Pancreas (tissue), 10 donors: ENCODE data around the gene HOXA9. TPM values are rescaled to one million over a fixed set of nuclear protein-coding genes. Genes with fewer than 3 reads are reported as not detected.

Source experiments
- ATAC-seq, 4 donors: fragments of 200-7000 bp; cut with Tn5 transposase; one replicate each; pipeline versions ENCODE4 v1.8.0 to v1.9.1; 2020; ENCODE audit warnings: mild to moderate bottlenecking in 4 of 4, moderate library complexity in 4 of 4
- DNase-seq, 6 donors: peaks; one replicate each; pipeline ENCODE4 v3.0.0-alpha.2; 2020
- FAIRE-seq: peaks from 2 replicates; lab custom pipeline; 2012; peaks lifted over from hg19 to GRCh38; lab: Jason Lieb, UNC
- H3K27ac ChIP-seq, 4 donors: fragments of 200-600 bp; sonication (generic); 1 replicate in 3 of 4; 2 replicates in 1 of 4; pipeline versions ENCODE4 v1.5.0 to v1.8.0; 2020
- H3K27me3 ChIP-seq, 4 donors: fragments of 200-600 bp; one replicate each; pipeline ENCODE4 v1.8.0; 2021
- H3K36me3 ChIP-seq, 3 donors: fragments of 200-600 bp; sonication (generic) in 1 of 3; one replicate each; pipeline versions ENCODE4 v1.5.0 to v1.8.0; 2020 to 2021
- H3K4me1 ChIP-seq, 3 donors: fragments of 200-600 bp; one replicate each; pipeline ENCODE4 v1.8.0; 2021
- H3K4me3 ChIP-seq, 4 donors: fragments of 200-600 bp; sonication (generic) in 2 of 4; one replicate each; pipeline versions ENCODE4 v1.5.0 to v1.8.0; 2020 to 2021
- H3K9me3 ChIP-seq, 4 donors: fragments of 200-600 bp; one replicate each; pipeline ENCODE4 v1.8.0; 2021
- CTCF ChIP-seq, 4 donors: fragments of 200-600 bp; sonication (generic) in 3 of 4; IDR thresholded peaks; one replicate each; pipeline versions ENCODE4 v1.5.0 to v1.8.0; 2021; ENCODE audit warnings: antibody characterized with exemption in 4 of 4
- WGBS, 2 donors: extraction: QIAGEN DNeasy Blood & Tissue Kit; methylation state at CpG; one replicate each; pipeline ENCODE4 v1.1.7; 2013; 5-methylcytosine and 5-hydroxymethylcytosine counted together
- intact Hi-C, 3 donors: fragments of 100-400 bp; cut with DNase I; formaldehyde crosslinking; loops; one replicate each; pipeline versions ENCODE4 v1.11.1 to v1.14.2; 2022
- microRNA-seq, 2 donors: library from miRNA; unstranded; fragments of <30 nt; microRNA quantifications; one replicate each; pipeline versions ENCODE4 to v1.1.0, GENCODE V29; 2019 to 2020
- polyA plus RNA-seq, 2 donors: library from polyadenylated mRNA; stranded (reverse); fragments of 200-250 nt; gene quantifications; one replicate each; pipeline ENCODE4 v1.2.3, GENCODE V29; 2013
- total RNA-seq, 6 donors: library from RNA; stranded (reverse); fragmentation: NEBNext Ultra II Directional in 4 of 6; extraction: Animal tissue kit (Norgen Biotek cat#: 25700) in 4 of 6; gene quantifications; one replicate each; pipeline versions ENCODE4 v1.2.1 to v1.2.4, GENCODE V29; 2021 to 2023
- donor health status: healthy with polysubstance abuse.
- donor health status: DM: no; HTN: no; CAD: no; lungs with moderate emphysema.
- donor health status: DM: no; HTN: no; CAD: no.
- donor health status: control.
- donor health status: control.
- donor health status: Bipolar disorder and iron deficiency.
- donor health status: DM: yes; HTN: yes; CAD: no.
- donor health status: DM: no; HTN: no; CAD: no.
- donor health status: DM: no; HTN: no; CAD: no.
- donor health status: DM: yes; HTN: yes; CAD: no.

The HOXA9 gene
- total and polyA plus RNA-seq, 8 donors, result 0.09 to 0.13 TPM; not detected in 6

GRCh38 chr7:27114881-27115220, 50.5 kb downstream of the HOXA9 start:
- intact Hi-C loops, result no loop called here
- H3K9me3 ChIP-seq, result no peaks in the 10 kb centered on the region
- no peak for ATAC-seq
- TF ChIP-seq CTCF (IDR thresholded peaks at IDR 0.05), result no peak
- no peak for FAIRE-seq
- H3K27ac ChIP-seq, result peak overlapping the region in 1 of 4 donors; percentile 44
- no peak for DNase-seq
- no peaks in the 10 kb centered on the region for H3K4me1 ChIP-seq
- H3K27me3 ChIP-seq, result peaks cover 0 to 57% (median 2%) of the 10 kb centered on the region in 4 donors
- WGBS, 2 donors, result 29 to 35% methylated on average over 6 of the region's 6 CpGs
- peak overlapping the region in 3 of 4 donors; percentile 2 to 34 (median 19) for H3K4me3 ChIP-seq
- H3K36me3 ChIP-seq, result no peaks in the 10 kb centered on the region

- Histone ChIP-seq H3K4me1 (no peaks in the 10 kb centered on the region), H3K4me3 (peak overlapping the region in 1 of 4 donors; percentile 18), H3K9me3 (no peaks in the 10 kb centered on the region), H3K36me3 (no peaks in the 10 kb centered on the region), H3K27me3 (peaks cover 0 to 57% (median 2%) of the 10 kb centered on the region in 4 donors), H3K27ac (peak overlapping the region in 1 of 4 donors; percentile 69)
- WGBS, 2 donors, result 12 to 13% methylated on average over 18 to 26 of the region's 26 CpGs
- intact Hi-C loops, result no loop called here
- no peak for TF ChIP-seq CTCF (IDR thresholded peaks at IDR 0.05)
- ATAC-seq, result peak in 2 of 4 donors; percentile 24 to 30
- FAIRE-seq, result no peak
- no peak for DNase-seq
Observed at GRCh38 chr7:27113991-27114769, 51.2 kb downstream of the HOXA9 start.

GRCh38 chr7:27112955-27113949, 52.1 kb downstream of the HOXA9 start:
- intact Hi-C loops, result no loop called here
- 8 to 16% methylated on average over 43 to 57 of the region's 57 CpGs for WGBS, 2 donors
- DNase-seq (peak in 1 of 6 donors; percentile 64), ATAC-seq (peak in 3 of 4 donors; percentile 12 to 41 (median 16)), FAIRE-seq (no peak)
- H3K9me3 ChIP-seq, result no peaks in the 10 kb centered on the region
- H3K36me3 ChIP-seq, result no peaks in the 10 kb centered on the region
- H3K27me3 ChIP-seq, result peaks cover 0 to 52% (median 2%) of the 10 kb centered on the region in 4 donors
- H3K27ac ChIP-seq, result peak overlapping the region in 2 of 4 donors; percentile 16 to 69
- peak overlapping the region in 3 of 4 donors; percentile 12 to 18 (median 14) for H3K4me3 ChIP-seq
- no peaks in the 10 kb centered on the region for H3K4me1 ChIP-seq
- no peak for TF ChIP-seq CTCF (IDR thresholded peaks at IDR 0.05)

Small RNA genes lying within 50 kb of the gene (microRNA-seq; reads per million reads assigned to microRNA genes)
- gene MIR196B, result 4.6 to 54.5 reads per million in 2 donors

Other genes starting within 250 kb of the HOXA9 start
- under 1 TPM in 2 of 6 donors, not detected in 4; 0.12 to 0.16 TPM for gene HOXA1, start 69.5 kb downstream of the HOXA9 start, total RNA-seq
- under 1 TPM in 1 of 2 donors, not detected in 1; 0.05 TPM for gene HOXA1, start 69.5 kb downstream of the HOXA9 start, polyA plus RNA-seq
- under 1 TPM in 5 of 6 donors, not detected in 1; 0.09 to 0.53 (median 0.12) TPM for gene HOXA2, start 62.9 kb downstream of the HOXA9 start, total RNA-seq
- gene HOXA2, start 62.9 kb downstream of the HOXA9 start, polyA plus RNA-seq, result under 1 TPM; 0.27 to 0.28 TPM
- under 1 TPM; 0.19 to 0.98 (median 0.25) TPM for gene HOXA4, start 34.8 kb downstream of the HOXA9 start, total RNA-seq
- gene HOXA4, start 34.8 kb downstream of the HOXA9 start, polyA plus RNA-seq, result 1 to 10 TPM; 1.9 to 2.4 TPM
- 1 to 10 TPM in 1 of 6 donors, under 1 TPM in 4, not detected in 1; 0.24 to 1.4 (median 0.76) TPM for gene HOXA5, start 21.9 kb downstream of the HOXA9 start, total RNA-seq
- 1 to 10 TPM in 1 of 2 donors, under 1 TPM in 1; 0.95 to 1.2 TPM for gene HOXA5, start 21.9 kb downstream of the HOXA9 start, polyA plus RNA-seq
- gene HOXA6, start 17.8 kb downstream of the HOXA9 start, total RNA-seq, result under 1 TPM in 1 of 6 donors, not detected in 5; 0.34 TPM
- gene HOXA6, start 17.8 kb downstream of the HOXA9 start, polyA plus RNA-seq, result under 1 TPM in 1 of 2 donors, not detected in 1; 0.12 TPM
- gene HOXA3, start 13.0 kb downstream of the HOXA9 start, total RNA-seq, result 1 to 10 TPM in 1 of 6 donors, under 1 TPM in 4, not detected in 1; 0.13 to 1.9 (median 0.43) TPM
- under 1 TPM; 0.38 to 0.56 TPM for gene HOXA3, start 13.0 kb downstream of the HOXA9 start, polyA plus RNA-seq
- gene HOXA7, start 8.9 kb downstream of the HOXA9 start, total RNA-seq, result under 1 TPM in 3 of 6 donors, not detected in 3; 0.06 to 0.19 (median 0.17) TPM
- under 1 TPM; 0.15 to 0.49 TPM for gene HOXA7, start 8.9 kb downstream of the HOXA9 start, polyA plus RNA-seq
- gene HOXA10, start 8.8 kb upstream of the HOXA9 start, total RNA-seq, result under 1 TPM in 4 of 6 donors, not detected in 2; 0.09 to 0.18 (median 0.14) TPM
- not detected for gene HOXA10, start 8.8 kb upstream of the HOXA9 start, polyA plus RNA-seq
- gene HOXA11, start 19.7 kb upstream of the HOXA9 start, total RNA-seq, result not detected
- not detected for gene HOXA11, start 19.7 kb upstream of the HOXA9 start, polyA plus RNA-seq
- under 1 TPM in 1 of 6 donors, not detected in 5; 0.03 TPM for gene HOXA13, start 34.6 kb upstream of the HOXA9 start, total RNA-seq
- gene HOXA13, start 34.6 kb upstream of the HOXA9 start, polyA plus RNA-seq, result not detected
- gene EVX1, start 77.3 kb upstream of the HOXA9 start, total RNA-seq, result not detected
- gene EVX1, start 77.3 kb upstream of the HOXA9 start, polyA plus RNA-seq, result under 1 TPM in 1 of 2 donors, not detected in 1; 0.05 TPM